Kidney capillary endothelial cell (primary cell): ENCODE results near the gene MROH2A.

Experiments
- DNase-seq: peaks from one replicate; pipeline ENCODE4 v3.0.0-alpha.2; 2018; ENCODE audit warnings: low spot score

Gene MROH2A

DNA sequence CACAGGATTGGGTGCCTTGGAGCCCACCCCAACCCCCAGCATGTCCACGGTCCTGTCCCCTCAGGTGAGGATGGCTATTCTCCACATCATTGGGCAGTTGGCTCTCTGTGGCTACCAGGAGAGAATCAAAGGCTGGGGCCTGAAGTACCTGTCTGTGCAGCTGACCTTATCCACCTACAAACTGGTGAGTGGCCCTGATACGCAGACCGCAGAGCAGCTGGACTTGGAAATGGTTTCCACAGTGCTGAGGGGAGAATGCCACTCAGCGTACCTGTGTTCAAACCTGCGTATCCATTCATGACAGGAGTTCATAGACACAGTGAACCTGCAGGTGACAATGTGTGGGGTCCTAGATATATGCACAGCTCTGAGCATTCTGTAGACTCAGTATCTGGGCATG is 21.6 kb downstream of the MROH2A start:
- DNase-seq: no peak

DNA sequence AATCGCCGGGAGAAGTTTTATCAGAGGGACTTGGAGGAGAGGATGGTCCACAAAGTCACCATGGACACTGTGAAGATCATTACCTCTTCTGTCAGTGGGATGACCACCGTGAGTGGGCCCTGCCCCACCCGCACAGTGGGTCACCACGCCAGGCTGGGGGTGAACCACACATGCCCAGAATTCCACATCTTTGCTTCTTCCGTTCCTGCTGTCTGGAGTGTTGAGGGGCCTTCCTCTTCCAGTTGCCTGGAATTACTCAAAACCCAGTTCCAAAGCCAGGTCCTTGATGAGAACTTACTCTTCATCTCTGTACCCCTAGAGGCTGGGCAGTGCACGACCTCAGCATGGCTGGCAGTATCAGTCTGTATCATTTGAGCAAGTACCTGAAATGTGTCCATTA is 22.1 kb downstream of the MROH2A start:
- no peak for DNase-seq

DNA sequence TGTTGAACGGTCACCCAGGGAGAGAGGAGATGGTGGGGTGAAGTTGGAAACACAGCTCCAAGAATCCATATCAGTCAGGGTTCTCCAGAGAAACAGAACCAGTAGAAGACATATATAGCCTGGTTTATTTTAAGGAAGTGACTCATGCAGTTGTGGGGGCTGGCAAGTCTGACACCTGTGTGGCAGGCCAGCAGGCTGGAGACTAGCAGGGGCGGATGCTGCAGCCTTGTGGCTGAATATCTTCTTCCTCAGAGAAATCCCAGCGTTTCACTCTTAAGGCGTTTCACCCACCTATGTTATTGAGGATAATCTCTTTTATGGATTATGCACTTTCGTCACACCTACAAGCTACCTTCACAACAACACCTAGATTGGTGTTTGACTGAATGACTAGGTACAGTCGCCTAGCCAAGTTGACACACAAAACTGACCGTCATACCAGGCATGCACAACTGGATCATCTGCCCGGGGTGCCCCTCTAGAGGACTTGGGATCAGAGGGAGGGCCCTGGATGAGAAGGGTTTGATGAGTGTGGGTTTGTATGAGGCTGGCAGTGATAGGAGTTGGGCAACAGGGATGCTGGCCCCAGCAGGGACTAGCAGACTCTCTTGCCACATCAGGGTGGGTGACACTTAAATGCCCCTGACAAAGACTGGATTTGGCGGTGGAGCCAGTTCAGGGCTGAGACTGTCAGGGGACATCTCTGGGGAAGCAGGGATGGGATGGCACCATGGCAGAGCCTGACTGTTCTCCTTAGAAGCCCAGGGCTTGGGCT is 23.4 kb downstream of the MROH2A start:
- no peak for DNase-seq

DNA sequence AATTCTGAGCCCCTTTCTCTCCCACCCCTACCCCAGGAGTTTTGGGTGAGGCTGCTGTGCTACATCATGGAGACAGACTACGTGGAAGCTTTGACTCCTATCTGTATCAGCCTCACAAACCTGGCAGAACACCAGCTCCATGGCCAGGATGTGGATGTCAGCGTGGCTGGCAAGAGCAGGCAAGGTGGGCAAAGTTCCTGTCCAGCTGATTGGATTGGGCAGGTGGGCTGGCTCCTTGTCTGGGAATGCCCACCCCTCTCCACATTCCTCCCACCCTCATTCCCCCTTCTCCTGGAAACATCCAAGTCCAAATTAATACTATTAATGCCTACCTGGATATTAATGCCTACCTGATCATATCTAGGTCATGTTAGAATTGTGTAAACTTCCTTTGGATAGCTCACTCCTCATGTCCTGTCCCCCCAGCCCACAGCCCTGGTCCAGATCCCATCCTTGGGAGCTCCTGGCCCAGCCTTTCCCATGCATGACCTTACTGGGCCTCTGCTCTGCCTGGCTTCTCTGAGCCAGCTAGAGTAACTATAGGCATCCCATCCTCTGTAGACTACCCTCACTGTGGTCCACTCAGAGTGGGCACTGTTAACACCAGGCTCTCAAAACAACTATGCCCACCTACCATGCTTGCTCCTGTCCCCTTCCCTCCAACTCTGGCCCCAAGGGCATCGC is 24.1 kb downstream of the MROH2A start:
- DNase-seq: no peak

DNA sequence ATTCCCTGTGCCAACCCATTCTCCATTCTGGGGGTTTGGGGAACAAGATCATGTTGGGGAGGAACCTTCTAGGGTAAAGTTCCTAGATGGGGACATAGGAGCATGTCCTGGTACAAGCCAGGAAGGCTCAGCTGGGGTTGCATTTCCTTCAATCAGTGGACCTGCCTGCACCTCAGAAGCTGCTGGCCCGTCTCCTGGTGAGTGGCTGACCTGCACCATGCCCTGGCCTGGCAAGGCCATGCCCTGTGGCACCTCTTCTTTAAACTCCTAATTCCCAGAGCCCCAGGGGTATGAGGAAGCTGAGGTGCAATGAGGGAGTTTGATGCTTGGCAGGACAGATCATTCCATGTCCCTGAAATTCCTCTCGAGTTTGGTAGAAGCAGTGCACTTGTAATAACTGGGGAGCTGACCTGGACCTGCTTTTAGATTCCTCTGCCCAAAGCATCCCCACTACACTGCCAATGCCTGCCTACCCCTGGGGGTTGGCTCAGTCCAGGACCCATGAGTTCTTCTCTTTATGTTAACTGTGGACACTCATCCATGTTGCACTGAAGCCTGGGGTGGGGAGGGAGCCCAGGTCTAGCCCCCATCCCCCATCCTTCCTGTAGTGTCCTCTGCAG is 25.3 kb downstream of the MROH2A start:
- no peak for DNase-seq

DNA sequence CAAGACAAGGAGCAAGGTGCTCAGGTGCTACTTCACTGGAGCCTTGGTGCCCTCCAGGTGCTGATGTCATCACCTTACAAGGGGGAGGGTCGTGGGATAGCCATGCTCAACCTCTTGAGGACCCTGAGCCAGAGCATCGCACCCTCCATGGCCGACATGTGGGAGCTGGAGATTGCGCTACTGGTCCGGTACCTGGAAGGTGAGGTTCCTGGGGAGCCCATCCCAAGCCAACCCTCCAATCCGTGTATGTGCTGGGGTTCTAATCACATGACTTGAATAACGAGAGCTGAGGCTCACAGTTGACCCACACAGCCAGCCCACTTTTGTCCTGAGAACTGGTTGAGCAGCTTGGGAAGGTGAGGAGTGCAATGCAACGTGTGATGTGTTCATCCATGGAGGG is 25.9 kb downstream of the MROH2A start:
- DNase-seq: no peak

DNA sequence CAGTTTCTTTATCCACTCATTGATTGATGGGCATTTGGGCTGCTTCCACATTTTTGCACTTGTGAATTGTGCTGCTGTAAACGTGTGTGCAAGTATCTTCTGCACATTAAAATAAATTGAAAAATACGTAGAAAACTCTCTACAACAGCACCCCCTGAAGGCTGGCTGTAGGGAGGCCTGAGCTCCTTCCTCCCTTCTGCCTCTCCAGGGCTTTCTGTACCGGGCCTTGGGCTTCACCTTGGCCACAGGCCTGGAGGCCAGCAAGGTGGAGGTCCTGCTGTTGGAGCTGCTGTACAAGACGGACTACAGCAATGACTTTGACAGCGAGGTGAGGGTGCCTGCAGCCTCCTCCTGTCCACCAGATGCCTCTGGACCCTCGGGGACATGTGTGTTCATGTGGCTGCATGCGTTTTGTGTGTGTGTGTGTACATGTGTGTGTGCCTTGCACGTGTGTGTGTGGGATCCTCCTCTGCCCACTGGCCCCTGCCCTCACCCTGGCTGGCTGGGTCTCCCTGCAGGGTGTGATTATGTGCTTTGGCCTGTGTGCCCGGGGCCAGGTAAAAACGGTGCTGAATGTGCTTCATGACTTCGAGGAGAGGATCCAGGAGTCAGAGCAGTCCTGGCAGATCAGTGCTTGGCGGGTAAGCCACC is 29.2 kb downstream of the MROH2A start:
- DNase-seq: no peak

DNA sequence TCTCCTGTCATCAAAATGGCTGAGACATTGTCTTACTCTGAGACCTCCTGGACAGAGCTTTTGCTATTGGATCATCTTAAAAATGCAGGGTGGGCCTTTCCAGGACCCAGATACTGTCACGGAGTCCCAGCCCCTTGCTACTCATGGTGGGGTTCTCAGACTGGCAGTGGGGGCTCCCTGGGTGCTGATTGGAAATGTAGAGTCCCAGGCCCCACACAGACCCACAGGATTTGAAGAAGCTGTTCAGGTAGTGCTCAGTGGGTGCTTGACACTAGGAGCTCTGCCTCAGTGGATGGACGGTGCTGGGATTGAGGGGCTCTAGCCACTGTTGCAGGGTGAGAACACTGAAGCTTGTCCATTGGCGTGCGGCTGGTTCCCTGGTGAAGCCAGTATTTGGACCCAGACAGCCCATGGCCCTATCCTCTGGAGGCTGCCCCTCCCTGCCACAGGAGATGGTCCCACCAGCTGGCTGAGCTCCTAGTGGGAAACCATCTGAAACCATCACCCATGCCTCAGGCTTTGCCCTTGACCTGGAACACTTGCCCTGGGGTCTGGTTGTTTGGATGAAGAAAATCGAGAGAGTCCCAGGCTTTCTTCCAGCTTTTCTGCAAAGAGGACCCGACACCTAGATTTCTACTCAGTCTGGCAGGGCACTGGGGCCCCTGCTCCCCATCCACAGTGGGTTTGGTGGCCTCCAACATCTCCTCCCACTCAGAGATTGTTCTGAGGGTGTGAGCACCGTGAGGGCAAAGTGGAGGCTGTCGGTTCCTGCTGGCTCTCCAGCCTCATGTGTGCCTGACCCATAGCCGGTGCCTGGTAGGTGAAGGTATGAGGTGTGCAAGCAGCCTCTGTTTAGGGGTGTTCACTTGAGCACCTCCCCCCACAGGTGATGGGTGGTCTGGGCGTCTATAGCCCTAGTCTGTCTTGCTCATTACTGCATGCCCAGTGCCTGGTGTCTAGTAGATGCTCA is 30.1 kb downstream of the MROH2A start:
- no peak for DNase-seq

DNA sequence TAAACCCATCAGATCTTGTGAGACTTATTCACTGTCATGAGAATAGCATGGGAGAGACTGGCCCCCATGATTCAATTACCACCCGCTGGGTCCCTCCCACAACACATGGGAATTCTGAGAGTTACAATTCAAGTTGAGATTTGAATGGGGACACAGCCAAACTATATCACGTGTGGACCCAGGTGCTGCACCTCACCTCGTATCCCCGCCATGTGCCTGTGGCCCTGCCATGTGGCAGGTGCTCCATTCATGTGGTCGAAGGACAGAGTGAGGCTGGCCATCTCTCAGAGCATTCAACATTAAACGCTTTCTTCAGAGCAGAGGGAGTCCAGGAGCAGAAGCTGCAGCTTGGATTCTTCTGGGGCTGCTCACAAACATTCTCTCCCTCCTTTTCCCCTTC is 32.3 kb downstream of the MROH2A start:
- DNase-seq: no peak

DNA sequence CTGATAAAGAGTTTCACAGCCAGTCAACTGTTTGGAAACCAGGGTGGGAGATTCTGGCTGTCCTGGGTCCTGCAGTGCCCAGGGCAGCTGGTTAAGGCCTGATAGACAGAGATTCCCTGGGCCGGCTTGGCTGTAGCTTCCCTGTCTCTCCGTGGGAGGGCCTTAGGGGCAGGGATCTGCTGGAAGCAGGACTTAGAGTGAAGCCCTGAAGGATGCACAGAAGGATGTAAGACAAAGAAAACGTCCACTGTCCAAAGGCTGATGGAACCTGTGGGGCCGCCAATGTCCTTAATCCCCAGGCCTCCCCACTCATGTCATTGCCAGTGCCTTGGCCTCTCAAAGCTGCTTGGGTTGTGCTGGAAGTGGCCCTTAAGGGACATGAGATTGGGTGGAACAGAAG is 33.0 kb downstream of the MROH2A start:
- DNase-seq: no peak

DNA sequence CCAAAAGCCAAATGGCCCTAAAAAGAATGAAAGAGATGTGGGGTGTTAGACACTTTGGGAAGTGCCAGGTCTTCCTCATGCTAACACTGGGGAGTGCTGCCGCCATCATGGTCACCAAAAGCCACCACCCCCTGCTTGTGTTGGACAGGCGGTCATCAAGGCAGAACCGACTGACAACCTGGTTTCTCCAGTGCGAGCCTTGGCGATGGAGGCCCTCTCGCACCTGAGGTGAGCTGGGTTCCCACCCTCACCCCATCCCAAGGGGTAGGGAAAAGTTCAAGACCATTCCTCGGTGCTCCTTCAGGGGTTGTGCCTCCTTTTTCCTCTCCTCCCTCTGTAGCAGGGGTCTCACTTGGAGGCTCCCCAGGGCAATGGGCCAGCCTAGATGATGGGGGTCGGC is 33.6 kb downstream of the MROH2A start:
- no peak for DNase-seq

DNA sequence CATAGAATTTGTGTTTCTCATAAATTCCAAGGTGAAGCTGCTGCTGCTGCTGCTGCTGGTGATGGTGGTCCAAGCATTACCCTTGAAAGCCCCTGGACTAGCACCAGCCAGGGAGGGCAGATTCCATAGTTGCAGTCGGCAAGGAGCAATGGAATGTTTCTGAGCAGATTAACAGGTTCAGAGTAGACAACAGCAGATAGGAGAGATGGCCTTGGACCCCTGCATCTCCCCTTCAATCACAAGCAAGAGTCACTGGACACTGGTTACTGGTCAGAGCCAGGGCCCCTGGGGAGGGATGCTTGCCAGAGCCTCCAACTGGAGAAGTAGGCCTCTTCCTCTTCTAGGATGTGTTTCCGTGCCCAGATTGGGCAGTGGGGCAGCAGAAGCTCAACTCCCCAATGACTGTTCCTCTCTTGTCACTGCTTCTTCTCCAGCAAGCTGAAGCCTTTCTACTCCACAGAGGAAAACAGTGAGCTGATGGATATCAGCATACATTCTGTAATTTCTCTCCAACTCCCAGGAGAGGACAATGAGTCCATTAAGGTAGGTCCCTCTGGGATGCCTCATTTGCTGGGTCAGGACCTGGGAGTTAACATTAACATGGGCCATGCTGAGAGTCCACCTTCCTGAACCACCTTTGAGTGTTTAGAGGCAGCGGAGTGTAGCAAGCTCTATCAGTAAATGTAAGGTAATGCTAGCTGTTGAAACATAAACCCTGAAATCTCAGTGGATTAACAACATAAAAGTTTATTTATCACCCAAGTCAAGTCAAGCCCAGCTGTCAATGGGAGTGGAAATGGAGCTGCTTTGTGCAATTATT is 35.3 kb downstream of the MROH2A start:
- DNase-seq: no peak

DNA sequence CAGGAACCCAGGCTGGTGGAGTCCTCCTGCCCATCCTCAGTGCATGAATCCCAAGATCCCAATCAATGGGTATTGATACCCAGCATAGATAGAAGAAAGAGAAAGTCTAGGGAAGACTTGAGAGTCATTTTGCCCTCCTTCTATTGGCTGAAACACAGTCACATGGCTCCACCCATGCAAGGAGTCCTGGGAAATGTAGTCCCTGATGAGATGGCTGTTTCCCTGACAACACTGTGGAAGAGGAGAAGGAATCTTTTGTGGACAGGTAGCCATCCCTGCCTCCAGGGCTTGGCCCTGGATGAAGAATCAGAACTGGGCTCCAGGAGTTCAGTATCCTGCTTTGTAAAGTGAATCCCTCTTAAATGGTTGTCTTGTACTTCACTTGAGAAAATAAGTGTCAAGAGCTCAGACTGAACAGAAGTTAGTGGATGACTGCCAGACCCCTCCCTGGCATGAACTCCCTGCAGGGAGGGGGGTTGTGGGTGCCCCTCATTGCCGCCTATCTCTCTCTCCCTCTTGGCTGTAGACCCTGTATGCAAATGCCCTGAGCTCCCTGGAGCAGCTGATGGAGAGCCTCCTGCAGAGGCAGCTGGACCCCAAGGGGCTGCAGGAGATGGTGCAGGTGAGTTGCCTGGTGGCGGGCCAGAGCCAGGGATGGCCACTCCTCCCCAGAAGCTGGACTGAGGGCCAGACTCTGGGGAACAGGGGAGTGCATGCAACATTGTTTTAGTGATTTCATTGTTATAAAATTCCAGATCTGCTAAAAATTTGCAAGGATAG is 36.1 kb downstream of the MROH2A start:
- DNase-seq: no peak

DNA sequence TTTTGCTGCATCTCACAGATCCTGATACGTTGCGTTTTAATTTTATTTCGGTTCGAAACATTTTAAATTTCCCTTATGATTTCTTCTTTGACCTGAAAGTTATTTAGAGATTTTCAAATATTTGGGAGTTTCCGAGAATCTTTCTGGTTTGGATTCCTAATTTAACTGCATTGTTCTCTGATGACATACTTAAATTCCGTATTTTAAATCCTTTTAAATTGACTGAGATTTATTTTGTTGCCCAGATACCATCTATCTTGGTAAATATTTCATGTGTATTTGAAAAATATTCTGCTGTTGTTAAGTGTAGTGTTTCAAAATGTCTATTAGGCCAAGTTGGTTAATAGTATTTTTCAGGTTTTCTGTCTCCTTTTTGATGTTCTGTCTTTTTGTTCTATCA is 37.7 kb downstream of the MROH2A start:
- DNase-seq: no peak

DNA sequence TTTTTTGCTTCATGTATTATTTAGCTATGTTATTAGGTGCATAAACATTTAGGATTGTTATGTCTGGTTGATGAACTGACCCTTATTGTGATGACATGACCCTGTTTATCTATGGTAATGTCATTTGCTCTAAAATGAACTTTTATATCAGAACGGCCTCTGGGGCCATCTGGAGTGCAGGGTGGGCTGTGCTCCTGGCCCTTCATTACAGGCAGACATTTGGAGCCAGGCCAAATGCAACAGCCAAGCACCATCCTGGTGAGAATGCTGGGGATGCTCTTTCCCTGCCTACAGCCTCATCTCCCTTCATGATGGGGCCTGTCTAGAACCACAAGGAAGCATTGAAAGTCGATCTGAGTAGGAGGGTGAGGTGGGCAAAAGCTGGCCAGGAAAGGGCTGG is 38.2 kb downstream of the MROH2A start:
- no peak for DNase-seq

DNA sequence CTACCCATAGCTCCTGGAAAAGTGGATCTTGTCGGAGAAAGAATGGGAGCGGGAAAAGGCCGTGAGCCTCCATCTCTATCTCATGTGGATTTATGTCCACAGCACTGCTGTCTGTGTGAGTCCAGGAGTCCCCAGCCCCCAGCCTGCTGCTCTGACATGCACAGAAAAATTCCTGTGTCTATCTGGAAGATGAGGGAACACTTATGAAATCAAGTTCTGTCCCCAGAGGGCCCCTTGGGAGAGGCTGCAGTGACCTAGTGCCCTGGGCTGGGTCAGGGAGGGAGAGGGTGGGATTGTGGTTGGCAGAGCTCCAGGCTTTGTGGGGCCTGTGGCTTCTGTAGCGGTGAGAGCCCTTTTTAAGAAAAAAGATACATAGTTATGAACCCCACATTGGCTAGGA is 38.6 kb downstream of the MROH2A start:
- DNase-seq: no peak

DNA sequence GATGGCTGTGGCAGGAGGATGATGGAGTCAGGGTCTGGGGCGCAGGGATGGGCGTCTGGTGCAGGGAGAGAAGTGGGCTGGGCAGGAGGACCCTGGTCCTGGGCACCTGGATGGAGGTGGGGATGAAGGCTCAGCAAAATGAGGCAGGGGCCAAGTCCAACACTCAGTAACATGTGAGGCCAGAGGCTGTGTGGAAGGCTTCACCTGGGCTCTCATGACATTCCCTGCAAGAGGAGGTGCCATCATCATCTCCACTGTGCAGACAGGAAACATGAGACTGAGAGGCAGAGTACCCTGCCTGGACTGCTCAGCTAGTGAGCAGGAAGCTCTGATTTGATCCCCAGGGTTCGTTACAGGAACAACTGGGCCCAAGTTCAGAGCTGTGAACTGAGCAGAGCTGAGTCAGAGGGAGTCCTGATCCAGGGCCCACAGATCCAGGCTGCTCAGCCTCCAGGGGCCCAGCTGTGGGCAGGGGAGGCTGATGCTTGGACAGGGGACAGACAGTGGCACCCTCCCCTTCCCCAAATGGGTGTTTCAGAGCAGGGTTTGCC is 39.3 kb downstream of the MROH2A start:
- DNase-seq: no peak

DNA sequence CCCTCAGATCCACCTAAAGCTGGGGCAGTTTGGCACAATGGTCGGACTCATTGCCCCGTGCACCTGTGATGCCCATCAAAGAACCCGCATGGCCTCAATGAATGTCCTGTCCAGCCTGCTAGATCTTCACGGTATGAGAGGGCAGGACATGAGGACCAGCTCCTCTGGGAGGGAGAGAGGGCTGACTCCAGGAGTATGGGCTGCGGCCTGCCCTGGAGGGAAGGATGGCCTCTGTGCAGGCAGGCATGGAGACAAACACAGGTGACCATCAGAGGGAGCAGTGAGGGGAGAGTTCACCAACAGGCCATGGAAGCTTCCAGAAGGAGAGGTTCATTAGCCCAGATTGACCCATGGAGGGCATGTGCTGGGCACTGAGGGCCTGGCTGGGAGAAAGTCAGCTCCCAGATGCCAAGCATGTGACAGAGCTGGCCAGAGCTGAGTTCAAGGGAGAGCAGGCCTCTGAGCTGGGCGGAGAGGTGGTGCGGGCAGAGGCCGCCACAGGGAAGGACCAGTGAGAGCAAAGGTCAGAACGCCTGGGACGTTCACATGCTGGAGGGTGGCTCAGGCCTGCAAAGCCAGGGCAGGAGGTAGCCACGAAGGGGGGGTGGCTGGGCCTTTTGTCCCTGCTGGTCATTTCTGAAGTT is 40.0 kb downstream of the MROH2A start:
- no peak for DNase-seq
